Measurements from ENCODE around the gene EGFL6.
A peak's percentile ranks its signal among the peaks of the same experiment; 100 is the strongest.
"Not testable (repeated sequence)": the region's sequence is repeated elsewhere in the genome, so short reads cannot be mapped to it uniquely, and the experiment has no call there.

The EGFL6 gene

DNA sequence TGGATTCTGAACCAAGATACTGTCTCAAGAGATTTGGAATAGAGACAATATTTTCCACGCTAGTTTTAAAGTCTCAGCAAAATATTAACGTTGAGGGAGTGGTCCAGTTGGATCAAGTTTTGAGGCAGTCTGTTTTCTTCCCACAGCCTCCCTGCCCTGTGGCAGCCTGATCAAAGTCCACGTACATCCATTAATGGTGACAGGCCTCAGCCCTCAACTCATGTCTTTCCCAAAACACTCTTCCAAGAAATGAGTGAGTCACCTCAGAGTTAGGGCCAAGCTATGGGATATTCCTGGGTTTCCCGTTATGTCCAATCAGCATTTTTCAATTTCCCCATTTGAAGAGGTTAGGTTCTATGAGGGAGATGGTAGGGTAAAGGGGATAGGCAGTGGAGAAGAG lies 28.5 kb downstream of the EGFL6 start:
- no peak for DNase-seq

GRCh38 chrX:13598877-13599276 lies 29.5 kb downstream of the EGFL6 start:
- no peak for DNase-seq

GRCh38 chrX:13599491-13599890 lies 30.1 kb downstream of the EGFL6 start:
- DNase-seq: no peak

DNA sequence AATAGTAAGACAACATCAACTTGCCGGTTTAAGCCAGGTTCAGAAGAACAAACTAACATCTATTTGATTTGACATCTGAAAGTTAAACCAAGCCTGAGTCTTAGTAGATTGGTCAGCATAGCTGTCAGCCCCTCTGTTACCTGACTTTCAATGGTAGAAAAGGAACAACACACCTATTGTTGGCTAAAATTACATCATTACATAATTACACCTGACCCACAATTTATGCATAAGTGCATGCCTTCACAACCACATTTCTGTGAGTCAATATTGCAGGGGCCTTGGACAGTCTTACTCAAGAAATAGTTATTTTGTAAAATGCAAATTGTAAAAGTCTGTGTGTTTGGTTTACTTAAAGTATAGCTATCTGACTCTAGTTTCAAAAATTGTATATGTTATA lies 36.2 kb downstream of the EGFL6 start:
- DNase-seq: no peak

DNA sequence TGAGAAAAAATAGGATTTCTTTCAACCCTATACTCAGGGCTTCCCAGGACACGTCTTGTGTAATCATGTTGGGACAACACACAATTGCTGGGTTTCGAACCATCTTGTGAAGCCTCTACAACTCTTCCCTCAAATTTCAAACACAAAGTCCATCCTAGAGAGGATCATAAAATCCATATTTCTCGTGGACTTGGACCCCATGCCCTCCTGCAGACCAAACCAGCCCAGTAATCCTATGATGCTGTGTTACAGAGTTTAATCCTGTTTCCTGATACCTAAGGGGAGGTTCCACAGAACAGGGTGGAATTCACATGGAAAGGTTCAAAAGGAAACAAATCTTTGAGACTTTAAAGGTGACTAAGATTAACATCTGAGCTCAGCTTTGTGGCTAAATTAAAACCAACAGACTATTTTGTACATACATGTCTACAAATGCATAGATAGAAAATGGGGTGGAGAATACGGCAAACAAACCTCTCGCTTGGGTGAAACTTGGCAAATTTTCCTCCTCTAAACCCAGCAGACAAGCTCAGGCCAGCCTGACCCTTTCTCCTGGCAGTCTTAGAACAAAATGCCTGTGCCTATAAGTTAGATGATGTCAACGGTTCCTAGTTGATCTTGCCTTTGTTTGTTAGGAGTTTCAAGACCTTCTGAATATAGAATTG lies 38.1 kb downstream of the EGFL6 start:
- no peak for DNase-seq

DNA sequence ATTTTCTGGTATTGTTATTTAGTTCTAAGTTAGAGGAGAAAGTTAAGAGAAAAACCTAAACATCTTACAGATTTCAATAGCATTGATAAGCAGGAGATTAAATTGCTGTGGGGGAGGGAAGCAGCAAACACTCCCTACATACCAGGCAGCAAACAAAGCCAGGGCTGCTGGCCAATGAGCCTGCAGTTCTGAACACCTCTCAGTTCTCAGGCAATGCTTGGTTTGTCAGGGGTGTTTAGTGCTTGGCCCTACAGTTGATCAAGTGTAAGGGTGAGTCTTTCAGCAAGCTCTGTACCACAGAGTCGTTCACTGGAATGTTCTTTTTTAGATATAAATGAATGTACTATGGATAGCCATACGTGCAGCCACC lies 38.6 kb downstream of the EGFL6 start:
- DNase-seq: no peak

DNA sequence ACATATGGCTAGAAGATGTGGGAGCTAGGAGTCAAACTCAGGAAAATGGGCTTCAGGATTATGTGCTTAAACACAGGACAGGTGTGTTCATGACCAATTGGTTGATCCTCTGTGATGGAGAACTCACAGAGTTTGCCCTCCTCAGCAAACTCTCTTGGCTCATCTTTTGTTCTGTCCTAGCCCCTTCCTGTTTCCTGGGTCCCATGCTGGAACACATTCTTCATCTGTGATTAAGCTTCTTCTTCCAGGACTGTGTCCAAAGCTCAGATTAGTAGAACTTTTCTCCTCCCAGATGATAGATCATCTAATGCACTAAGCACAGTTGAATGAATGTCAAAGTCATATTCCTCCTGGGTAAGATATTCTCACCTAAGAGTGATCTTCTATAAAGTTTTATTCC lies 44.8 kb downstream of the EGFL6 start:
- DNase-seq: no peak

DNA sequence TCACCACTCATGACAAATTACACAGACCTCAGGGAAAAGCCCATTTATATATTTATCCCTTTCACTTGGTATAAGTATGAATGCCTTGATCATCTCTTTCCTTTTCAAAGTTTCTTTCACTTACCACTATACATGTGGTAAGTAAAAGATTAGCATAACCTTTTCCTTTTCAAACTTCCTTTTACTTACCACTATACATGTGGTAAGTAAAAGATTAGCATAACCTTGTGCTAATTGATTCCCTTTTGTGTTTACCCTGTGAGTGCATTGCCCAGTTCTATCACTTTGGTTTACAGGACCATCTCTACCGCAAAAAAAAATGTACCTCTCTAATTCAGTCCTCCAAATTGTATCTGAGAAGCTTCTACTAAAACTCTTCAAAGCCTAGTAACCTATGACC lies 50.8 kb downstream of the EGFL6 start:
- DNase-seq: no peak

- no peak for DNase-seq
Observed at GRCh38 chrX:13622401-13622964, 53.1 kb downstream of the EGFL6 start.

GRCh38 chrX:13627306-13627705 lies 57.9 kb downstream of the EGFL6 start:
- no peak for DNase-seq

DNA sequence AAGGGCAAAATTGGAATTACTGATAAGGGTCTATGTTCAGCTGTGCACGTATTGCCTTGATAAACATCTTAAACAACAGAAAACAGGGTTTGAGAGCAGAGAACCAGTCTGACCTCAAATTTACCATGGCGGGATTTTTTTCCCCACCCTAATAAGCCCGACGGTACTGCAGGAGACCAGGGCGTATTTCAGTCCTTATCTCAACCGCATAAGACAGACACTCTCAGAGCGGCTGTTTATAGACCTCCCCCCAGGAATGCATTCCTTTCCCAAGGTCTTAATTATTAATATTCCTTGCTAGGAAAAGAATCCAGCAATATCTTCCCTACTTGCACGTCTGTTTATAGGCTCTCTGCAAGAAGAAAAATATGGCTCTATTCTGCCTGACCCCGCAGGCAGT lies 67.8 kb downstream of the EGFL6 start:
- not testable (repeated sequence) for DNase-seq

GRCh38 chrX:13638021-13638420 lies 68.6 kb downstream of the EGFL6 start:
- DNase-seq: no peak

DNA sequence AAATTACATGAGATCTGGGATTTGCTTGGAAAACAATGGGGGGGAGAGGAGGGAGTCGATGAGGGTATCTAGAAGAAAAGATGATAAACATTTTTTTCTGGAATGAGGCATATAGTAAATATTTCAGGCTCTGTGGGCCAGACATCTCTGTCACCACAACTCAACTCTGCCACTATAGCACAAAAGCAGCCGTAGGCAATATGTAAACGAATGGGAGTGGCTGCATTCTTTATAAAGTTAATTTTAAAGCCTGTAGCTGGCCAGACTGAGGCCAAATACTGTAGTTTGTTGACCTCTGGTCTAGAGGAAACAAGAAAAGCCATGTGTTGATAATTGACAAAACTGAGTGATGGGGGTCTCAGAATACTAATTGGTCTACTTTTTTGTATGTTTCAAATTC lies 69.4 kb downstream of the EGFL6 start:
- no peak for DNase-seq

DNA sequence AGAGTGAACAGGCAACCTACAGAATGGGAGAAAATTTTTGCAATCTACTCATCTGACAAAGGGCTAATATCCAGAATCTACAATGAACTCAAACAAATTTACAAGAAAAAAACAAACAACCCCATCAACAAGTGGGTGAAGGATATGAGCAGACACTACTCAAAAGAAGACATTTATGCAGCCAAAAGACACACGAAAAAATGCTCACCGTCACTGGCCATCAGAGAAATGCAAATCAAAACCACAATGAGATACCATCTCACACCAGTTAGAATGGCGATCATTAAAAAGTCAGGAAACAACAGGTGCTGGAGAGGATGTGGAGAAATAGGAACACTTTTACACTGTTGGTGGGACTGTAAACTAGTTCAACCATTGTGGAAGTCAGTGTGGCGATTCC lies 72.3 kb downstream of the EGFL6 start:
- not testable (repeated sequence) for DNase-seq

DNA sequence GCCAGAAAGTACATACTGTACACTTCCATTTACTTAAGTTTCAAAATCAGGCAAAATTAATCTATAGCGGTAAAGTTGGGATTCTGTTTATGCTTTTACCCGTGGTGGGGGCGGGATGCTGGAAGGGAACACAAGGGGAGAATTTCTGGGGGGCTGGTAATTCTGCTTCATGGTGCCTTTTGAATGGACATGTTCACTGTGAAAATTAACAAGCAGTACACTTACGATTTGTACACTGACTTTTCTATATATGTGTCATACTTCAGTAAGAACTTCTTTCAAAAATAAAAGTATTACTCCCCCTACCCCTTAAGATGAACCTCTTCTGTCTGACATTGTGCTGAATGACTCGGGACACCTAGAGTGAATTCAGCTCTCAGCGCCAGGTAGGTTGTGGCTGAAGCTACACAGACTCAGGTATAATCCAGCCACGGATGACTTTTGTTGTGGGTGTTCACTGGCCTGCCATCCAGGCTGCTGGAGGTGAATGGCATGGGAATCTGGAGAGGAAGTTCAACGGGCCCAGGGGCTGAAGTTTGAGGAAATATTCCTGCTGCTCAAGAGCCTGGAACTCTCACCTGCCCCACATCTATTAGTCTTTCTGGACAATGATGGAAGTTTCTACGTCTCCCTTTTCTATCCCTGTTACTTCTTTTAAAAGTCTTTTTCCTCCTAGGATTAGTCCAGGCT lies 76.2 kb downstream of the EGFL6 start:
- no peak for DNase-seq

- DNase-seq: peak; percentile 30
Observed at GRCh38 chrX:13646154-13646549, 76.8 kb downstream of the EGFL6 start.

- DNase-seq: peak; percentile 44
Observed at GRCh38 chrX:13647709-13648212, 78.4 kb downstream of the EGFL6 start.

- not testable (repeated sequence) for DNase-seq
Observed at GRCh38 chrX:13648336-13648735, 78.9 kb downstream of the EGFL6 start.

DNA sequence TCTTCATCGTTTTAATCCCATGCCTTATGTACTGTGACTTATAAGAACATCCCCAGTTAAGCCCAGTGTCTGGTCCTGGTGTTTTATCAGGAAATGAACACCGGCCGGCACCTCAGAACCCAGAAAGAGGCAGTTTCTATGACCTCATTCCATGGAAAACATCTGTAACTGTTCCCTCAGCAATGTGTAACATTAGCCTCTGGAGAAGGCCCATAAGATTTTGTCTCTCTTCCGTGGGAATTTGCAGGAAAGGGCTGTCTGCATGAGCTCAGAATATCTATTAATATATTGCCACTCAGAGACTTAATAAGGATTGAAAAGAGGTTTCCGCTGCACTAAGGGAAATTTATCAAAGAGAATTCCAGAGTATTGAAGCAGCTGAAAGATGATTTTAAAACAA lies 80.4 kb downstream of the EGFL6 start:
- DNase-seq: no peak

DNA sequence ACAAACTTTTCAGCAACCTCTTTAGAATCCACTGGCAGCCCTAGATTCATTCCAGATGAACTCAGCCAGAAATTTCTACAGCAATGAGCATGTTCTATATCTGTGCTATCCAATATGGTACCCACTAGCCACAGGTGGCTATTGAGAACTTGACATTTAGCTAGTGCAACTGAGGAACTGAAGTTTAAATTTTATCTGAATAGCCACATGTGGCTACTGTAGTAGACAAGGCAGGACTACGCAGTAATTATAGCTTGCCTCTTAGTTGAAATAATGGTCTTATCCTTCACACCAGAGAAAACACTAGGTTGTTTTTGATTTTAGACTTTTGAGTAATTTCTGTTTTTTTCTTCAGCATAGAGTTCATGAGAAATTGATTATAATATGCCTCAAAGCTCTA lies 80.9 kb downstream of the EGFL6 start:
- no peak for DNase-seq

- no peak for DNase-seq
Observed at GRCh38 chrX:13651150-13651549, 81.7 kb downstream of the EGFL6 start.

GRCh38 chrX:13652287-13652793 lies 82.9 kb downstream of the EGFL6 start:
- DNase-seq: no peak

- peak; percentile 87 for DNase-seq
Observed at GRCh38 chrX:13652850-13653693, 83.7 kb downstream of the EGFL6 start, which contains the start of gene TCEANC. Gene TCEANC, plus strand, starts transcription at chrX:13653141. Its CDS starts 9,368 bp downstream, at chrX:13662509.
